G401.6 (cell line): ENCODE measurements around the gene DOK1.
"Not testable (repeated sequence)": the region's sequence is repeated elsewhere in the genome, so short reads cannot be mapped to it uniquely, and the experiment has no call there.

Experiments
- FAIRE-seq: peaks from 2 replicates; lab custom pipeline; 2012; peaks lifted over from hg19 to GRCh38; lab: Jason Lieb, UNC

The DOK1 gene

GRCh38 chr2:74548900-74549826 is 5.4 kb upstream of the DOK1 start:
- no peak for FAIRE-seq

- no peak for FAIRE-seq
These were observed 4.3 kb upstream of the DOK1 start for GRCh38 chr2:74550231-74550630.

GRCh38 chr2:74551530-74551929 is 3.0 kb upstream of the DOK1 start:
- no peak for FAIRE-seq

- no peak for FAIRE-seq
These were observed 2.3 kb upstream of the DOK1 start for GRCh38 chr2:74551942-74552913.

GRCh38 chr2:74552914-74553811 is 1.4 kb upstream of the DOK1 start:
- no peak for FAIRE-seq

- no peak for FAIRE-seq
These were observed 456 bp downstream of the DOK1 start for GRCh38 chr2:74554820-74555531.

- no peak for FAIRE-seq
These were observed 1.1 kb downstream of the DOK1 start for GRCh38 chr2:74555610-74556103.

- FAIRE-seq, result no peak
These were observed 1.6 kb downstream of the DOK1 start for GRCh38 chr2:74556159-74556558.

GRCh38 chr2:74556831-74557370 is 2.4 kb downstream of the DOK1 start:
- no peak for FAIRE-seq

- no peak for FAIRE-seq
These were observed 4.0 kb downstream of the DOK1 start for GRCh38 chr2:74558284-74559230.

- FAIRE-seq, result no peak
These were observed 5.4 kb downstream of the DOK1 start for GRCh38 chr2:74559912-74560311.

- FAIRE-seq, result no peak
These were observed 6.1 kb downstream of the DOK1 start for GRCh38 chr2:74560591-74560990.

GRCh38 chr2:74561022-74561421 is 6.5 kb downstream of the DOK1 start:
- not testable (repeated sequence) for FAIRE-seq

GRCh38 chr2:74562126-74562775 is 7.7 kb downstream of the DOK1 start:
- FAIRE-seq, result no peak

- no peak for FAIRE-seq
These were observed 9.7 kb downstream of the DOK1 start for GRCh38 chr2:74564222-74564621.

- no peak for FAIRE-seq
These were observed 11.7 kb downstream of the DOK1 start for GRCh38 chr2:74566076-74566753.

GRCh38 chr2:74566754-74567085 is 12.2 kb downstream of the DOK1 start:
- FAIRE-seq, result no peak

GRCh38 chr2:74567881-74568280 is 13.4 kb downstream of the DOK1 start:
- no peak for FAIRE-seq

- no peak for FAIRE-seq
These were observed 15.2 kb downstream of the DOK1 start for GRCh38 chr2:74569686-74570085.
